AG10803 (cell line): ENCODE data around the gene TRMU.

Experiments used
- DNase-seq: peaks from one replicate; pipeline ENCODE4 v3.0.0; 2010; ENCODE audit warnings: low read depth
- H3K4me3 ChIP-seq: 2 replicates; pipeline ENCODE4 v1.5.1; 2011; ENCODE audit warnings: mild to moderate bottlenecking, low read length, control low read depth
- TF ChIP-seq, protein P1 (sequence below): conservative IDR thresholded peaks from 2 replicates; pipeline ENCODE4 v1.5.1; 2011; ENCODE audit warnings: mild to moderate bottlenecking, low read length, control low read depth, inconsistent platforms

TRMU gene

DNA sequence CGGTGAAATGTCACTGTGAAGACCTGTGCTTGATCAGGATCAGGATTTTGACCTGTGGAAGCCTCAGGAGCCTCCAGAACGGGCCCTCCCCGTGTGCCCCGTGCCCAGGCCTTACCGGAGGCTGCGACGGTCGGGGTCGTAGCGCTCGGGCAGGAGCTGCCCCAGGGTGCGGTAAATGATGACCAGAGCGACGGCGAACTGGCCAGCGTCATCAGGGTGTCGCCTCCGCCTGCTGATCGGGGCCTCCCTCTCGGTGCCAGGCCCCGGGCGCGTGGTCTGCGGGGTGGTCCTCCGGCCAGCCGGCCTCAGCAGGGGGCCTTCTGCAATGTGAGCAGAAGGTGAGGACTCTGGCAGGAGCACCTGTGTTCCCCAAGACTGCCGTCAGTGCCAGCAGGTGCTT, 46.2 kb downstream of the TRMU start:
- TF ChIP-seq, protein P1, sequence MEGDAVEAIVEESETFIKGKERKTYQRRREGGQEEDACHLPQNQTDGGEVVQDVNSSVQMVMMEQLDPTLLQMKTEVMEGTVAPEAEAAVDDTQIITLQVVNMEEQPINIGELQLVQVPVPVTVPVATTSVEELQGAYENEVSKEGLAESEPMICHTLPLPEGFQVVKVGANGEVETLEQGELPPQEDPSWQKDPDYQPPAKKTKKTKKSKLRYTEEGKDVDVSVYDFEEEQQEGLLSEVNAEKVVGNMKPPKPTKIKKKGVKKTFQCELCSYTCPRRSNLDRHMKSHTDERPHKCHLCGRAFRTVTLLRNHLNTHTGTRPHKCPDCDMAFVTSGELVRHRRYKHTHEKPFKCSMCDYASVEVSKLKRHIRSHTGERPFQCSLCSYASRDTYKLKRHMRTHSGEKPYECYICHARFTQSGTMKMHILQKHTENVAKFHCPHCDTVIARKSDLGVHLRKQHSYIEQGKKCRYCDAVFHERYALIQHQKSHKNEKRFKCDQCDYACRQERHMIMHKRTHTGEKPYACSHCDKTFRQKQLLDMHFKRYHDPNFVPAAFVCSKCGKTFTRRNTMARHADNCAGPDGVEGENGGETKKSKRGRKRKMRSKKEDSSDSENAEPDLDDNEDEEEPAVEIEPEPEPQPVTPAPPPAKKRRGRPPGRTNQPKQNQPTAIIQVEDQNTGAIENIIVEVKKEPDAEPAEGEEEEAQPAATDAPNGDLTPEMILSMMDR: no peak
- no peak overlapping the region for H3K4me3 ChIP-seq
- no peak for DNase-seq

DNA sequence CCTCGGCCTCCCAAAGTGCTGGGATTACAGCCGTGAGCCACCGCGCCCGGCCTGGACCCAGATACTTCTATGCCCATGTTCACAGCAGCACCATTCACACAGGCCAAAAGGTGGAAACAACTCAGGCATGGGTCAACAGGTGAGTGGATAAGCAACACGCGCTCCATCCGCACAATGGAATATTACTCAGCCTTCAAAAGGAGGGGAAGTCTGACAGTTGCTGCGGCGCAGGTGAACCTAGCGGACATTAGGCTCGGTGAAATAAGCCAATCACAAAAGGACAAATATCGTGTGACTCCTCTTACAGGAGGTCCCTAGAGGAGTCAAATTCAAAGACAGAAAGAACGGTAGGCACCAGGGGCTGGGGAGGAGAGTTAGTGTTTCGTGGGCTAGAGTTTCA, 47.0 kb downstream of the TRMU start:
- no peak overlapping the region for H3K4me3 ChIP-seq
- TF ChIP-seq, protein P1: no peak
- no peak for DNase-seq

DNA sequence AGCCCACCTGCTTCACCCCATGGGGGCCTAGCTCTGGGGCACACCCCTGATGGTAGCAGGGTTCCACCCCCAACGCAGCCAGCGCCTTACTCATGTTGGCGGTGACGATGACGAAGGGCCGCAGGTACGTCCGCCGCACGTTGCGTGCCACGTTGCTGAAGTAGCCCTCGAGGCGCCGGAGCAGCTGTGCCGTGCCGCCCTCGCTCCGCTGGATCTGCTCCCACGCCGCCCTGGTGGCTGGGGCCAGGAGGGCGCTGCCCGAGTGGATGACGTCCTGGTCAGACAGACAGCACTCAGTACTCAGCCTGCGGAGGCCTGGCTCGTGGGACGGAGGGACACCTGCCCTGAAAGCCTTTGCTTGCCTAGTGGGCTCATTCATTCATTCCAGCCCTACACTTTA, 50.8 kb downstream of the TRMU start:
- TF ChIP-seq, protein P1: no peak
- no peak overlapping the region for H3K4me3 ChIP-seq
- DNase-seq: no peak

DNA sequence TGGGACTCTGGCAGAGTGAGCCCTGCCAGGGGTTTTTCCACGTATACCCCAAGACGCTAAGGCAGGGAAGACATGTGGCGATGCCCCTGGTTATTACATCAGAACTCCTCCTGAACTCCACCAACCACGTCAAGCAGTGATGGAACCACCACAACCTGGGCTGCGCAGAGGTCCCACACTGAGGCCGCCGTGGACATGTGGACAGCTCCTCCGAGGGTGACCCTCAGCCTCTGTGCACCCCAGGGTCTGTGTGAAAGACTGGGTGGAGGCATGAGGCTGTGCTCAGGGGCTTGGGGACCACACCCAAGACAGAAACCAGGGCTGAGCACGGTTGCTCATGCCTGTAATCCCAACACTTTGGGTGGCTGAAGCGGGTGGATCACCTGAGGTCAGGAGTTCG, 52.2 kb downstream of the TRMU start:
- no peak overlapping the region for H3K4me3 ChIP-seq
- TF ChIP-seq, protein P1: no peak
- DNase-seq: no peak

DNA sequence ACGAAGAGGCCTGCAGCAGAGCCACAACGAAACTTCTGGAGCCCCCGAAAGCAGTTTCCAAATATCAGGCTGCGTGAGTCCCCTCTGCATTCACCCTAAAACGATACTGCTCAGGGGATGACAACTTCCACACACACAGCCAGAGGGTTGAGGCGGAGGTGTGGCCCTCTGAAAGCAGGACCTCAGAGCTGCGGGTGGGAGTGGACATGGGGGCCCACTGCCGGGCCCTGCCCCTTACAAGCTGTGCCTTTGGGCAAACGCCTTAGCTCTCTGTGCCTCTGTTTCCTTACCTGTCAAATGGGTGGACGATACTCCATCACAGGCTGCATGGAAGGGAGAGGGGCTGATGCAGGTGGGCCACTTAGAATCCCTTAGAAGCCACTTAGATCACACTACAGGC, 53.1 kb downstream of the TRMU start:
- H3K4me3 ChIP-seq: no peak overlapping the region
- no peak for DNase-seq
- TF ChIP-seq, protein P1: no peak

DNA sequence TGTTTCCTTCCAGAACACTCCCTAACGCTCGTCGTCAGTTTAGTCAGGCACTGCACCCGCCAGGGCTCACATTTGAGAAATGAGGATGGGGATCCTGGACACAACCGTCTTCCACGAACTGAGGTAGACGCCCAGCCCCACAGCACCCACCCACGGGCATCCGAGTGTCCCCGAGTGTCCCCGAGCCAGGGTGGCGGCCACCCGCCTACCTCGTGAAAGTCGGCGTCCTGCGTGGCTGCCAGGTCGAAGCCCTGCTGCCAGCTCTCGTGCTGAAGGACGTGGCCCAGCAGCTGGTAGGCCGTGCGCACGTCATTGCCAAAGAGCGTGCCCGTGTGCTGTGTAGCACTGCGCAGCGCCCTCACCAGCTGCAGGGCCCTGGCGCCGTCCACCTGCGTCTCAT, 53.6 kb downstream of the TRMU start:
- H3K4me3 ChIP-seq: no peak overlapping the region
- DNase-seq: no peak
- TF ChIP-seq, protein P1: no peak

DNA sequence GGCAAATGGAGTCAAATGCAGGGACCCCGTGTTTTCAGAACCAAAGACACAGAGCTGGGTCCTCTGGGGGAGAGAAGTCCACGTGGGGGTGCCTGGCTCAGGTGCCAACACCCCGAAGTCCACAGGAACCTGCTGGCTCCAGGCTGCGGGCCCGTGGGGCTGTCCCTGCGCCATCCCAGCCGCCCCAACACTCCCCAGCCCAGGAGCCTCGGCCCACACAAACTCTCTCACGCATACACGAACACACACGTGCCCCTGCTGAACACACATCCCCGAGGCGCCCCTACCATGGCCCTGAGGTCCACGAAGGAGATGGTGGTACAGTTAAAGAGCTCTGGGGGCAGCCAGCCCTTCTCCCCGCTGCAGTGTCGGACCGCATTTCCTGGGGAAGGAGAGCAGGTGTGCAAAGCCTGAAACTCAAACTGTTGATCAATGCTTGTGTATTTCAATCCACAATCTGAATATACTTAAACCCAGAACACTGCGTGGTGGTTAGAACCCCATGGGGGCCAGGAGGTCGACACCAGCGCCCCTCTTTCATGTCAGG, 54.7 kb downstream of the TRMU start:
- TF ChIP-seq, protein P1: no peak
- no peak overlapping the region for H3K4me3 ChIP-seq
- no peak for DNase-seq
